HCT116 (cell line): ENCODE results near the gene LDLRAD4. TPM values are rescaled to one million over a fixed set of nuclear protein-coding genes. Genes with fewer than 3 reads are reported as not detected.

Experiments
- ATAC-seq: fragments of 200-7000 bp; cut with Tn5 transposase; 2 replicates; pipeline ENCODE4 v1.9.1; 2020; ENCODE audit warnings: mild to moderate bottlenecking, moderate library complexity
- BruUV-seq: library from RNA; stranded (reverse); fragments of 400-500 nt; replicated peaks from 2 replicates; lab custom pipeline; 2021; lab: Mats Ljungman, UMichigan
- CTCF ChIA-PET: fragments of 300-600 bp; sonication (Branson Sonifier 250); formaldehyde crosslinking; loops from one replicate; lab custom pipeline; 2021; ENCODE audit warnings: antibody characterized with exemption; lab: Charles Lee
- POLR2A ChIA-PET: fragments of 300-600, 350-600 bp; sonication (Branson Sonifier 250); formaldehyde crosslinking; loops from one replicate; lab custom pipeline; 2021; ENCODE audit warnings: antibody characterized with exemption; lab: Charles Lee
- RAD21 ChIA-PET, 2 experiments: fragments of 300-600 bp; sonication (Branson Sonifier 250); formaldehyde crosslinking; loops; one replicate each; lab custom pipeline; 2023; ENCODE audit warnings: low total read pairs in 2 of 2; ENCODE audit not compliant: uncharacterized antibody in 2 of 2, unreplicated experiment in 2 of 2, low non-redundant PET in 1 of 2; lab: Charles Lee
- DNase-seq: peaks from one replicate; pipeline ENCODE4 v3.0.0-alpha.2; 2010; ENCODE audit warnings: low read depth, low spot score
- H2AFZ ChIP-seq: fragments of 200-600 bp; shearing (Covaris generic), sonication (generic); 2 replicates; pipeline ENCODE4 v1.6.1; 2017; ENCODE audit warnings: low read depth, mixed run types, mixed read lengths, antibody characterized with exemption, low read length; ENCODE audit not compliant: poor library complexity, severe bottlenecking
- H3K27ac ChIP-seq: 2 replicates; pipeline ENCODE4 v1.5.1; 2012; ENCODE audit warnings: low read depth, low read length
- H3K27me3 ChIP-seq: fragments of 200-600 bp; sonication (generic); 2 replicates; pipeline ENCODE4 v1.6.1; 2016; ENCODE audit warnings: mixed run types, low read length, mixed read lengths; ENCODE audit not compliant: insufficient read depth
- H3K36me3 ChIP-seq, 2 experiments: fragments of 200-500 bp in 1 of 2; fragments of 200-600 bp in 1 of 2; sonication (Bioruptor generic) in 1 of 2; sonication (generic) in 1 of 2; 2 replicates each; pipeline versions ENCODE4 v1.5.1 to v1.6.1; 2014 to 2016; ENCODE audit warnings: low read length in 2 of 2, inconsistent platforms in 1 of 2, mixed read lengths in 1 of 2, mixed run types in 1 of 2; ENCODE audit not compliant: insufficient read depth in 2 of 2, control insufficient read depth in 1 of 2
- H3K4me1 ChIP-seq, 2 experiments: fragments of 200-600 bp in 1 of 2; sonication (generic) in 1 of 2; 2 replicates each; pipeline versions ENCODE4 v1.5.1 to v1.6.1; 2012 to 2017; ENCODE audit warnings: low read length in 2 of 2, inconsistent platforms in 1 of 2, mild to moderate bottlenecking in 1 of 2, mixed read lengths in 1 of 2, mixed run types in 1 of 2, moderate library complexity in 1 of 2; ENCODE audit not compliant: insufficient read depth in 2 of 2, control insufficient read depth in 1 of 2
- H3K4me2 ChIP-seq: fragments of 200-600 bp; sonication (generic); 2 replicates; pipeline ENCODE4 v1.6.1; 2017; ENCODE audit warnings: mixed run types, low read length, mixed read lengths
- H3K4me3 ChIP-seq, 2 experiments: fragments of 200-600 bp in 1 of 2; sonication (generic) in 1 of 2; replicated peaks in 1 of 2; 2 replicates each; pipeline ENCODE4 v1.5.1; 2011 to 2016; ENCODE audit warnings: low read length in 2 of 2, control low read depth in 1 of 2, low read depth in 1 of 2, mild to moderate bottlenecking in 1 of 2, mixed read lengths in 1 of 2, mixed run types in 1 of 2
- H3K79me2 ChIP-seq: fragments of 200-600 bp; sonication (generic); 2 replicates; pipeline ENCODE4 v1.6.1; 2017; ENCODE audit warnings: mild to moderate bottlenecking, mixed run types, low read length, moderate library complexity, mixed read lengths; ENCODE audit not compliant: insufficient read depth
- H3K9ac ChIP-seq: fragments of 200-600 bp; sonication (generic); 2 replicates; pipeline ENCODE4 v1.6.1; 2016; ENCODE audit warnings: low read length, mixed read lengths
- H3K9me2 ChIP-seq: fragments of 200-600 bp; sonication (generic), shearing (Covaris generic); 2 replicates; pipeline ENCODE4 v1.6.1; 2017; ENCODE audit warnings: mixed run types, mild to moderate bottlenecking, moderate library complexity; ENCODE audit not compliant: insufficient read depth
- H3K9me3 ChIP-seq, 2 experiments: fragments of 200-500 bp in 1 of 2; fragments of 200-600 bp in 1 of 2; sonication (Bioruptor generic) in 1 of 2; sonication (generic) in 1 of 2; 2 replicates each; pipeline ENCODE4 v1.6.1; 2014 to 2017; ENCODE audit warnings: low read length in 2 of 2, mixed read lengths in 2 of 2, inconsistent platforms in 1 of 2, low read depth in 1 of 2, mild to moderate bottlenecking in 1 of 2, mixed run types in 1 of 2, moderate library complexity in 1 of 2; ENCODE audit not compliant: control insufficient read depth in 1 of 2, insufficient read depth in 1 of 2
- H4K20me1 ChIP-seq: fragments of 200-600 bp; sonication (generic), shearing (Covaris generic); 2 replicates; pipeline ENCODE4 v1.6.1; 2017; ENCODE audit warnings: mixed run types, mild to moderate bottlenecking, moderate library complexity; ENCODE audit not compliant: insufficient read depth
- CEBPB ChIP-seq: IDR thresholded peaks from 2 replicates; pipeline ENCODE4 v1.6.1; 2012; ENCODE audit warnings: low read depth
- SRF ChIP-seq: IDR thresholded peaks from 2 replicates; pipeline ENCODE4 v1.6.1; 2012; ENCODE audit warnings: low read depth
- ZFX ChIP-seq: fragments of 450-650 bp; IDR thresholded peaks from 2 replicates; pipeline ENCODE4 v1.6.1; 2017
- intact Hi-C: fragments of 100-400 bp; cut with micrococcal nuclease; formaldehyde crosslinking; loops from 2 replicates; pipeline ENCODE4 v1.10.0; 2022
- total RNA-seq: library from RNA; stranded (reverse); gene quantifications from one replicate; pipeline ENCODE4 v1.2.1, GENCODE V29; 2021; ENCODE audit not compliant: unreplicated experiment
- TF ChIP-seq, protein P1 (sequence below): IDR thresholded peaks from 2 replicates; pipeline ENCODE4 v1.6.1; 2012; ENCODE audit warnings: low read depth

Gene LDLRAD4
- total RNA-seq, 1 experiment from 2014 or later: 1.2 TPM

DNA sequence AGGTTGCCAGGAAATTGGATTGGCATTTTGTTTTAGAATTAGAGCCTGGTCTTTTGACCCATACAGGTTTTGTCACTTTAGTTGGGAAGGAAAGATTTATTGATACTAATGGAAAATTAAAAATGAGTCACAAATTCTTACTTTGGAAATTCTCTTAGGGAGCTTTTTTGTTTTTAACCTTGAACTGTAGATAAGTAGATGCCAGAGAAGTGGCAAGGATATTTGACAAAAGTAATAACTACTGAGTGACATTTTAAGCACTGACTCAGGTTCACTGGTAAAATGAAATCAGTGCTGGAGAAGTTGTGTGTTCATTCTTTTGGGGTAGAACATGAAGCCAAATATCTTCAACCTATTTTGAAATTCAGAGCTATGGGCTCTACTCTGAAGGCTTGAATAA lies 56.5 kb downstream of the LDLRAD4 start:
- Histone ChIP-seq H2AFZ (no peak overlapping the region), H4K20me1 (no peaks in the 10 kb centered on the region), H3K4me1 (no peaks in the 10 kb centered on the region), H3K27ac (no peak overlapping the region), H3K36me3 (no peaks in the 10 kb centered on the region), H3K9me3 (no peaks in the 10 kb centered on the region), H3K27me3 (no peaks in the 10 kb centered on the region), H3K4me3 (no peak overlapping the region), H3K4me2 (no peak overlapping the region), H3K9ac (no peak overlapping the region), H3K79me2 (no peaks in the 10 kb centered on the region), H3K9me2 (no peaks in the 10 kb centered on the region)
- CTCF ChIA-PET: interaction anchor here (0.7 kb wide), 1 partner anchor 59 kb away, joined by 3 read pairs; no protein-coding TSS in a partner anchor
- BruUV-seq: no TSS peak
- TF ChIP-seq ZFX: no peak
- TF ChIP-seq, protein P1, sequence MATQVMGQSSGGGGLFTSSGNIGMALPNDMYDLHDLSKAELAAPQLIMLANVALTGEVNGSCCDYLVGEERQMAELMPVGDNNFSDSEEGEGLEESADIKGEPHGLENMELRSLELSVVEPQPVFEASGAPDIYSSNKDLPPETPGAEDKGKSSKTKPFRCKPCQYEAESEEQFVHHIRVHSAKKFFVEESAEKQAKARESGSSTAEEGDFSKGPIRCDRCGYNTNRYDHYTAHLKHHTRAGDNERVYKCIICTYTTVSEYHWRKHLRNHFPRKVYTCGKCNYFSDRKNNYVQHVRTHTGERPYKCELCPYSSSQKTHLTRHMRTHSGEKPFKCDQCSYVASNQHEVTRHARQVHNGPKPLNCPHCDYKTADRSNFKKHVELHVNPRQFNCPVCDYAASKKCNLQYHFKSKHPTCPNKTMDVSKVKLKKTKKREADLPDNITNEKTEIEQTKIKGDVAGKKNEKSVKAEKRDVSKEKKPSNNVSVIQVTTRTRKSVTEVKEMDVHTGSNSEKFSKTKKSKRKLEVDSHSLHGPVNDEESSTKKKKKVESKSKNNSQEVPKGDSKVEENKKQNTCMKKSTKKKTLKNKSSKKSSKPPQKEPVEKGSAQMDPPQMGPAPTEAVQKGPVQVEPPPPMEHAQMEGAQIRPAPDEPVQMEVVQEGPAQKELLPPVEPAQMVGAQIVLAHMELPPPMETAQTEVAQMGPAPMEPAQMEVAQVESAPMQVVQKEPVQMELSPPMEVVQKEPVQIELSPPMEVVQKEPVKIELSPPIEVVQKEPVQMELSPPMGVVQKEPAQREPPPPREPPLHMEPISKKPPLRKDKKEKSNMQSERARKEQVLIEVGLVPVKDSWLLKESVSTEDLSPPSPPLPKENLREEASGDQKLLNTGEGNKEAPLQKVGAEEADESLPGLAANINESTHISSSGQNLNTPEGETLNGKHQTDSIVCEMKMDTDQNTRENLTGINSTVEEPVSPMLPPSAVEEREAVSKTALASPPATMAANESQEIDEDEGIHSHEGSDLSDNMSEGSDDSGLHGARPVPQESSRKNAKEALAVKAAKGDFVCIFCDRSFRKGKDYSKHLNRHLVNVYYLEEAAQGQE: no peak
- TF ChIP-seq CEBPB: no peak
- TF ChIP-seq SRF: no peak
- DNase-seq (no peak), ATAC-seq (no peak)
- intact Hi-C loops: no loop called here
- POLR2A ChIA-PET: no interaction called here
- RAD21 ChIA-PET: no interaction called here
